Measurements from ENCODE around the gene ITGB4.

ITGB4 gene

DNA sequence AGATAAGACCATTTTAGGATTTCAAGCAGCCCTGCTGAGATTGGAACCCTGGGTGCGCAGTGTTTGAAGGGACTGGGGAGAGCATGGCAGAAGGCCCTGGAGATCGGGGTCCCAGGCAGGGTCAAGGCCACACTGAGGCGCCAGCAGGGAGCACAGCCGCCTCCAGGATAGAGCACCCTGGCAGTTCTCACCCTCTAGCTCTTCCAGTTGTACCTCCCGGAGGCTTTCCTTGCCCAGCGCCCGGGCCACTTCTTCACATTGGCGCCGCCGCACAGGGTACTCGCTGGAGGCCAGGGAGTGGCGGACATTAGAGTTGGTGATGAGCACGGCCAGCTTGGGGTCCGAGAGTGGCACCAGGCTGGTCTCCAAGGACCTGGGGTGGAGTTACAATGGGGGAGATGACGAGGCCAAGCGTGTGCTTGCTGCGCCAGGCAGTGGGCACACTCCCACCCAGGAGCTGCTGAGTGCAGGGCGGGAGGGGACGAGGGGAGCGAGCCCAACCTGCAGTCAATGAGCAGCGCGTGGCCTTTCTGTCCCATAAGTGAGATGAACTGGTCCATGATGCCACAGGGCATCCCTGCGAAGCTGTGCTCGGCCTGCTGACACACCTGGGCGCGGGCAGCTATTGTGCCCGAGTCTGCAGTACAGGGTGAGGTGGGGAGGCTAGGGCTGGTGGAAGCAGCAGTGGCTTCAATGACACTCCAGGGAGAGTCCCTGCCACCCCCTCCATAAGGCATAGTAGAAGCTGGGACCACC, 41.4 kb downstream of the ITGB4 start:
- TF ChIP-seq CTCF (IDR thresholded peaks at IDR 0.05; ENCODE audit: low read depth, low read length, missing control alignments): no peak
- no peak for DNase-seq (ENCODE audit: extremely low read depth, low read depth)
- H3K4me3 ChIP-seq (replicated peaks; ENCODE audit: low read depth, low read length): no peak overlapping the region

DNA sequence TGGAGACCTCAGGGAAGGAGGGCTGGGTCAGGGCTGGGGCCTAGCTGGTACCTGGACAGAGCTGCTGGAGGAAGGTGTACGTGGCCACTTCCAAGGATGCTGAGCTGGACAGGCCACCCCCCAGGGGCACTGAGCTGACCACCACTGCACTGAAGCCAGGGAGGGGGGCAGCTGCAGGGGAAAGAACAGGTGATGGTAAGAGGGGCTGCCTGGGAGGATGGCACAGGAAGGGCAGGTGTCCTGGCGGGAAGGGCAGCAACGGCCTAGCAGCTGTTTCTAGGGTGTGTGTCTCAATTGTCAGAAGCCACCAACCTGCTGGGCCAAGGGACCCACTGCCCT, 42.0 kb downstream of the ITGB4 start:
- DNase-seq (ENCODE audit: extremely low read depth, low read depth): no peak
- no peak overlapping the region for H3K4me3 ChIP-seq (replicated peaks; ENCODE audit: low read depth, low read length)

DNA sequence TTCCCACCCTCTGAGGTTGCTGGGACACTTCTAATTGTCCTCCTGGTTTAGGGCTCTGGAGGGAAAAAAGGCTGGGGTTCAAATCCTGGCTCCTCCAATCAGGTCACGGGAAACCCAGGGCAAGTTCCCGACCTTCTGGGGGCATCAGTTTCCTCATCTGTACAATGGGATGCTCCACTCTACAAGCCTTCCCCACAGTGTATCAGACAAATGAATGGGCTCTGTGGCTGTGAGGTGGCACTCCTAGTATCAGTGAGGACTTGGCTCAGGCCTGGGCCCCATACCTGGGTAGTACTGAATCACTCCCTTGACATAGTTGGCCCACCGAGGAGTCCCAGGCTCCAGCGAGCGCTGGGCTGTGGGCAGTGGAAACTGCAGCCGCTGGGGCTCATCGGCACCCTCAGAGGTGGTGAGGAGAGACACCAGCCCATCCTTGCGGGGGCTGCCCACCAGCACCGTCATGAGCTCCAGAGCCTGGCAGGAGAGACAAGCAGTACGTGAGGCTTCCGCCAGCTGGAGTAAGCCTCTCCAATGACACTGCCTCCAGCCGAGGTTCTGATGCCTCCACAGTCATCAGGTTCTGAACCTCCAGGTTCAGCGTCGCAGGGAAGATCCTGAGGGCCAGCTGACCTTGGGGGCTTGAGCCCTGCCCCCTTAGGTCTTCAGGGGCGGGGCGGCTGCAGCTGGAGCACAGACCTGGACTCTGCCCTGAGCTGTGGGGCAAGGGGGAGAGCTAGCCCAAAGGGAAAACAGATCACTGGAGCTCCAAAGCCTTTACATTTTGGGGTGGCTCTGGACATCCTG, 42.6 kb downstream of the ITGB4 start:
- no peak for DNase-seq (ENCODE audit: extremely low read depth, low read depth)
- peak overlapping the region; percentile 60 for H3K4me3 ChIP-seq (replicated peaks; ENCODE audit: low read depth, low read length)
- no peak for TF ChIP-seq CTCF (IDR thresholded peaks at IDR 0.05; ENCODE audit: low read depth, low read length, missing control alignments)

More for the DNA sequence above, 42.0 kb downstream of the ITGB4 start:
- no peak for TF ChIP-seq CTCF (IDR thresholded peaks at IDR 0.05; ENCODE audit: low read depth, low read length, missing control alignments)

GRCh38 chr17:75764417-75764710, 43.1 kb downstream of the ITGB4 start:
- no peak for TF ChIP-seq CTCF (IDR thresholded peaks at IDR 0.05; ENCODE audit: low read depth, low read length, missing control alignments)
- no peak for DNase-seq (ENCODE audit: extremely low read depth, low read depth)
- H3K4me3 ChIP-seq (replicated peaks; ENCODE audit: low read depth, low read length): peak overlapping the region; percentile 60

DNA sequence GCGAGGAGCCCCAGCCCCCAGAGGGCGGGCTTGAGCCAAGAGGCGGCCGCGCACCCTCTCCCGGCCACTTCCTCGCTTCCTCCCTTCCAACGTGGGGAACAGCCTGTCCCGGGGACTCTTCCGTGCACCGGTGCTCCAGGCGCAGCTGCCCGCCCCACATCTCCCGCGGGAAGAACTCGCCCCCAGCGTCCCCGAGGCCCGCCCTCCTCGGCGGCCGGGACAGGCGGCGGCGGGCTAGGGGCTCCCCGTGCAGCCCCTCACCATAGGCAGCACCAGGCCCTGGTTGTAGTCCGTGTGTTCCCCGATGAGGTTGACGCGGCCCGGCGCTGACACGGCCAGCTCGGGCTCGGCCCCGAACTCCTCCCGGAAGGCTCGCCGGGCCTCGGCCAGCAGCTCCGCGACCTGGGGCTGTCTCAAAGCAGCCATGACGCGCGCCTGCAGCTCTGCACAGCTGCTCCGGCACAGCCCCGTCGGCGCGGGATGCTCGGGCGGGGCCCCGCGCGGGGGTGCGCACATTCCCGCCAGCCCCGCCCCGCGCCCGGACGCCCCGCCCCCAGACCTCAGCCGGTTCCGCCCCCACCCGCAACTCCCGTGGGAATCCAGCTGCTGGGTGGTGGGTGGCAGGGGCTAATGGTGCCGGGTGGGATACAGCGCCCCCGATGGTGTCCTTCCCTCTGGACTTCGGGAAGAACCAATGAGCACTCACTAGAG, 43.6 kb downstream of the ITGB4 start, which contains the start of gene GALK1:
Gene GALK1, minus strand, starts transcription at position 482 of the 711 bp plus-strand sequence. Its CDS starts 56 bp downstream, at position 426.
- peak within 1 kb of the TSS; percentile 60 for H3K4me3 ChIP-seq (replicated peaks; ENCODE audit: low read depth, low read length)
- DNase-seq (ENCODE audit: extremely low read depth, low read depth): no peak
- TF ChIP-seq CTCF (IDR thresholded peaks at IDR 0.05; ENCODE audit: low read depth, low read length, missing control alignments): peak; percentile 51

- DNase-seq (ENCODE audit: extremely low read depth, low read depth): no peak
- no peak overlapping the region for H3K4me3 ChIP-seq (replicated peaks; ENCODE audit: low read depth, low read length)
- no peak for TF ChIP-seq CTCF (IDR thresholded peaks at IDR 0.05; ENCODE audit: low read depth, low read length, missing control alignments)
Measured at GRCh38 chr17:75765981-75766380, 44.7 kb downstream of the ITGB4 start.
